Endothelial cell of umbilical vein (primary cell): ENCODE data around the gene GRIK1. TPM values are rescaled to one million over a fixed set of nuclear protein-coding genes. Genes with fewer than 3 reads are reported as not detected.

Source experiments
- BruUV-seq: library from RNA; stranded (reverse); fragments of 400-500 nt; replicated peaks from 2 replicates; lab custom pipeline; 2021; lab: Mats Ljungman, UMichigan
- CTCF ChIA-PET: fragments of 300-600, 350-600 bp; sonication (Branson Sonifier 250); formaldehyde crosslinking; loops from one replicate; lab custom pipeline; 2021; ENCODE audit warnings: antibody characterized with exemption, inconsistent platforms; lab: Charles Lee
- POLR2A ChIA-PET: fragments of 300-600, 350-600 bp; sonication (Branson Sonifier 250); formaldehyde crosslinking; loops from one replicate; lab custom pipeline; 2021; ENCODE audit warnings: antibody characterized with exemption, inconsistent platforms; lab: Charles Lee
- DNase-seq: peaks from one replicate; pipeline ENCODE4 v3.0.0-alpha.2; 2011; ENCODE audit warnings: low read depth, low spot score
- FAIRE-seq: peaks from 2 replicates; lab custom pipeline; 2011; peaks lifted over from hg19 to GRCh38; lab: Jason Lieb, UNC
- H2AFZ ChIP-seq: 2 replicates; pipeline ENCODE4 v1.6.0; 2012; ENCODE audit warnings: low read depth, low read length, control low read depth, inconsistent platforms
- H3K27ac ChIP-seq: 2 replicates; pipeline ENCODE4 v1.5.1; 2011; ENCODE audit warnings: low read depth, mild to moderate bottlenecking, control low read depth, low read length, moderate library complexity; ENCODE audit not compliant: insufficient read depth
- H3K27me3 ChIP-seq, 2 experiments: 2 replicates each; pipeline versions ENCODE4 v1.6.0 to v1.6.1; 2011; ENCODE audit warnings: low read length in 2 of 2, mixed read lengths in 1 of 2; ENCODE audit not compliant: control insufficient read depth in 2 of 2, insufficient read depth in 2 of 2
- H3K36me3 ChIP-seq, 2 experiments: 2 replicates in 1 of 2; 3 replicates in 1 of 2; pipeline ENCODE4 v1.5.1; 2011; ENCODE audit warnings: low read length in 2 of 2, mild to moderate bottlenecking in 1 of 2, moderate library complexity in 1 of 2; ENCODE audit not compliant: control insufficient read depth in 2 of 2, insufficient read depth in 2 of 2; ENCODE audit errors: extremely low read depth in 1 of 2
- H3K4me1 ChIP-seq: 3 replicates; pipeline ENCODE4 v1.5.1; 2011; ENCODE audit warnings: mild to moderate bottlenecking, low read length; ENCODE audit not compliant: control insufficient read depth, insufficient read depth; ENCODE audit errors: extremely low read depth
- H3K4me2 ChIP-seq: 2 replicates; pipeline ENCODE4 v1.6.1; 2011; ENCODE audit warnings: low read length, control low read depth, mixed read lengths; ENCODE audit not compliant: insufficient read depth
- H3K4me3 ChIP-seq, 3 experiments: fragments of 200-600 bp in 1 of 3; sonication (generic), shearing (Covaris generic) in 1 of 3; replicated peaks in 1 of 3; 2 replicates each; pipeline ENCODE4 v1.5.1; 2011 to 2016; ENCODE audit warnings: control low read depth in 3 of 3, low read length in 3 of 3, mild to moderate bottlenecking in 2 of 3, inconsistent platforms in 1 of 3, low read depth in 1 of 3, moderate library complexity in 1 of 3; ENCODE audit not compliant: insufficient read depth in 1 of 3
- H3K79me2 ChIP-seq: 2 replicates; pipeline ENCODE4 v1.6.0; 2012; ENCODE audit warnings: low read length, inconsistent platforms; ENCODE audit not compliant: control insufficient read depth, insufficient read depth
- H3K9ac ChIP-seq: replicated peaks from 2 replicates; pipeline ENCODE3; 2011; ENCODE audit warnings: low read length, control low read depth; ENCODE audit not compliant: insufficient read depth; ENCODE audit errors: extremely low read depth
- H3K9me1 ChIP-seq: replicated peaks from 3 replicates; pipeline ENCODE4 v1.6.0; 2011; ENCODE audit warnings: mild to moderate bottlenecking, low read length; ENCODE audit not compliant: control insufficient read depth, insufficient read depth; ENCODE audit errors: extremely low read depth
- H3K9me3 ChIP-seq: replicated peaks from 2 replicates; pipeline ENCODE4 v1.5.1; 2012; ENCODE audit warnings: low read length, inconsistent platforms; ENCODE audit not compliant: control insufficient read depth, insufficient read depth
- H4K20me1 ChIP-seq: replicated peaks from 2 replicates; pipeline ENCODE3; 2011; ENCODE audit warnings: mild to moderate bottlenecking, low read length; ENCODE audit not compliant: control insufficient read depth, insufficient read depth; ENCODE audit errors: extremely low read depth
- EZH2 ChIP-seq: IDR thresholded peaks from 2 replicates; pipeline ENCODE4 v1.6.1; 2012; ENCODE audit warnings: borderline replicate concordance, low read depth, mild to moderate bottlenecking, moderate library complexity, low read length, inconsistent platforms; ENCODE audit not compliant: severe bottlenecking
- FOS ChIP-seq: IDR thresholded peaks from 2 replicates; pipeline ENCODE4 v1.6.1; 2011; ENCODE audit warnings: mild to moderate bottlenecking, low read length, moderate library complexity, borderline replicate concordance; ENCODE audit not compliant: insufficient read depth
- GATA2 ChIP-seq: IDR thresholded peaks from 2 replicates; pipeline ENCODE4 v1.7.0; 2011; ENCODE audit warnings: low read depth, mild to moderate bottlenecking, moderate library complexity, mixed read lengths, low read length; ENCODE audit not compliant: insufficient read length, insufficient read depth
- JUN ChIP-seq: IDR thresholded peaks from 2 replicates; pipeline ENCODE4 v1.6.1; 2011; ENCODE audit warnings: borderline replicate concordance, low read depth; ENCODE audit not compliant: insufficient read length, insufficient read depth
- MYC ChIP-seq: IDR thresholded peaks from one replicate; pipeline ENCODE4 v1.6.1; 2011; ENCODE audit warnings: mild to moderate bottlenecking, low read depth, low read length
- POLR2A ChIP-seq: IDR thresholded peaks from 2 replicates; pipeline ENCODE4 v1.6.1; 2012; ENCODE audit warnings: low read depth, mild to moderate bottlenecking, control low read depth, low read length
- POLR2AphosphoS5 ChIP-seq: IDR thresholded peaks from 2 replicates; pipeline ENCODE4 v1.6.1; 2012; ENCODE audit warnings: low read depth, mild to moderate bottlenecking, control low read depth, low read length, moderate library complexity; ENCODE audit not compliant: insufficient read depth
- dilution Hi-C: fragments of 300-500 bp; cut with MboI; formaldehyde crosslinking; loops from one replicate; pipeline ENCODE4 v1.15.0; 2019; ENCODE audit warnings: low sequenced_read_pairs; ENCODE audit not compliant: extremely low pct_ligation_motif_present
- intact Hi-C: fragments of 100-400 bp; cut with micrococcal nuclease; formaldehyde crosslinking; loops from one replicate; pipeline ENCODE4 v1.10.0; 2022
- polyA plus RNA-seq, 4 experiments: library from polyadenylated mRNA; depleted of rRNA in 3 of 4; stranded (reverse) in 3 of 4; unstranded in 1 of 4; fragments of >200 nt; gene quantifications; 2 replicates each; pipeline versions ENCODE4 v1.2.1 to v1.2.3, GENCODE V29; 2011 to 2012; ENCODE audit warnings: missing spikeins in 1 of 4
- total RNA-seq: library from RNA; stranded (reverse); gene quantifications from 2 replicates; pipeline ENCODE4 v1.2.3, GENCODE V29; 2021
- TF ChIP-seq, protein P1 (sequence below): IDR thresholded peaks from 2 replicates; pipeline ENCODE4 v1.6.1; 2011; ENCODE audit not compliant: insufficient read depth, insufficient read length
- TF ChIP-seq, protein P2 (sequence below), 2 donors: IDR thresholded peaks; 1 replicate in 1 of 2; 2 replicates in 1 of 2; pipeline ENCODE4 v1.5.1; 2011; ENCODE audit warnings: low read length in 2 of 2, mild to moderate bottlenecking in 2 of 2, moderate library complexity in 2 of 2, control low read depth in 1 of 2, inconsistent platforms in 1 of 2, low read depth in 1 of 2; ENCODE audit not compliant: insufficient read depth in 1 of 2; ENCODE audit errors: extremely low read depth in 1 of 2

GRIK1 gene
- total and polyA plus RNA-seq, 2 donors (not counting 3 experiments of a cell fraction or from before 2014, with no cell fraction given): not detected

DNA sequence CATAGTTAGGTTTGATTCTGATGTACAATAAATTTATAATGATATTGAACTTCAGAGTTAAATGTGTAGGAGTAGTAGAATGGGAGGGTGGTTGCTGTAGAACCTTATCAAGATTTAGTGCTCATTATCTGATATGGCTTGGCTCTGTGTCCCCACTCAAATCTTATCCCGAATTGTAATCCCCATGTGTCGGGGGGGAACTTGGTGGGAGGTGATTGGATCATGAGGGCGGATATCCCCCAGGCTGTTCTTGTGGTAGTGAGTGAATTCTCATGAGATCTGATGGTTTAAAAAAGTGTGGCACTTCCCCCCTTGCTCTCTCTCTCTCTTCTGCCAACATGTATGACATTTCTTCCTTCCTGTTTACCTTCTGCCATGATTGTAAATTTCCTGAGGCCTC is 265.5 kb downstream of the GRIK1 start:
- H3K27me3 ChIP-seq: peaks cover 0 to 6% of the 10 kb centered on the region in 2 experiments
- dilution Hi-C loops: no loop called here
- no peak overlapping the region for H3K27ac ChIP-seq
- CTCF ChIA-PET: no interaction called here
- intact Hi-C loops: no loop called here
- POLR2A ChIA-PET: no interaction called here
- no peaks in the 10 kb centered on the region for H3K9me1 ChIP-seq
- H3K4me2 ChIP-seq: no peak overlapping the region
- H4K20me1 ChIP-seq: no peaks in the 10 kb centered on the region
- no peaks in the 10 kb centered on the region for H3K79me2 ChIP-seq
- no peaks in the 10 kb centered on the region for H3K9me3 ChIP-seq
- BruUV-seq: no TSS peak
- no peak overlapping the region for H2AFZ ChIP-seq
- no peaks in the 10 kb centered on the region for H3K36me3 ChIP-seq
- no peak for DNase-seq
- FAIRE-seq: no peak
- H3K9ac ChIP-seq: no peak overlapping the region
- H3K4me3 ChIP-seq: no peak overlapping the region
- no peak for TF ChIP-seq POLR2AphosphoS5
- TF ChIP-seq, protein P1, sequence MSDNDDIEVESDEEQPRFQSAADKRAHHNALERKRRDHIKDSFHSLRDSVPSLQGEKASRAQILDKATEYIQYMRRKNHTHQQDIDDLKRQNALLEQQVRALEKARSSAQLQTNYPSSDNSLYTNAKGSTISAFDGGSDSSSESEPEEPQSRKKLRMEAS: no peak
- no peak for TF ChIP-seq EZH2
- TF ChIP-seq FOS: no peak
- TF ChIP-seq JUN: no peak
- TF ChIP-seq MYC: no peak
- TF ChIP-seq POLR2A: no peak
- H3K4me1 ChIP-seq: no peaks in the 10 kb centered on the region

GRCh38 chr21:29673096-29673610 is 266.6 kb downstream of the GRIK1 start:
- dilution Hi-C loops (no loop called here), intact Hi-C loops (no loop called here)
- FAIRE-seq (no peak), DNase-seq (no peak)
- H3K4me2 ChIP-seq: no peak overlapping the region
- H4K20me1 ChIP-seq: no peaks in the 10 kb centered on the region
- ChIA-PET POLR2A (no interaction called here), CTCF (interaction anchor here (1.2 kb wide), 1 partner anchor 25 kb away, joined by 3 read pairs; no protein-coding TSS in a partner anchor)
- H3K27ac ChIP-seq: no peak overlapping the region
- H3K4me3 ChIP-seq: no peak overlapping the region
- H3K79me2 ChIP-seq: no peaks in the 10 kb centered on the region
- H3K4me1 ChIP-seq: no peaks in the 10 kb centered on the region
- BruUV-seq: no TSS peak
- no peak overlapping the region for H3K9ac ChIP-seq
- no peaks in the 10 kb centered on the region for H3K36me3 ChIP-seq
- no peaks in the 10 kb centered on the region for H3K9me3 ChIP-seq
- H3K9me1 ChIP-seq: no peaks in the 10 kb centered on the region
- no peak overlapping the region for H2AFZ ChIP-seq
- H3K27me3 ChIP-seq: peaks cover 0 to 6% of the 10 kb centered on the region in 2 experiments
- TF ChIP-seq, protein P2, sequence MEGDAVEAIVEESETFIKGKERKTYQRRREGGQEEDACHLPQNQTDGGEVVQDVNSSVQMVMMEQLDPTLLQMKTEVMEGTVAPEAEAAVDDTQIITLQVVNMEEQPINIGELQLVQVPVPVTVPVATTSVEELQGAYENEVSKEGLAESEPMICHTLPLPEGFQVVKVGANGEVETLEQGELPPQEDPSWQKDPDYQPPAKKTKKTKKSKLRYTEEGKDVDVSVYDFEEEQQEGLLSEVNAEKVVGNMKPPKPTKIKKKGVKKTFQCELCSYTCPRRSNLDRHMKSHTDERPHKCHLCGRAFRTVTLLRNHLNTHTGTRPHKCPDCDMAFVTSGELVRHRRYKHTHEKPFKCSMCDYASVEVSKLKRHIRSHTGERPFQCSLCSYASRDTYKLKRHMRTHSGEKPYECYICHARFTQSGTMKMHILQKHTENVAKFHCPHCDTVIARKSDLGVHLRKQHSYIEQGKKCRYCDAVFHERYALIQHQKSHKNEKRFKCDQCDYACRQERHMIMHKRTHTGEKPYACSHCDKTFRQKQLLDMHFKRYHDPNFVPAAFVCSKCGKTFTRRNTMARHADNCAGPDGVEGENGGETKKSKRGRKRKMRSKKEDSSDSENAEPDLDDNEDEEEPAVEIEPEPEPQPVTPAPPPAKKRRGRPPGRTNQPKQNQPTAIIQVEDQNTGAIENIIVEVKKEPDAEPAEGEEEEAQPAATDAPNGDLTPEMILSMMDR (IDR thresholded peaks at IDR 0.05; ENCODE audit: extremely low read depth in 1 of 2, insufficient read depth in 1 of 2, low read depth in 1 of 2, low read length in 2 of 2): no peak
- TF ChIP-seq, protein P1: no peak
- no peak for TF ChIP-seq POLR2AphosphoS5
- no peak for TF ChIP-seq MYC
- no peak for TF ChIP-seq POLR2A
- no peak for TF ChIP-seq FOS
- no peak for TF ChIP-seq JUN
- TF ChIP-seq EZH2: no peak
- TF ChIP-seq GATA2: no peak
